Neuronal stem cell (in vitro differentiated cells): ENCODE results near the gene CLUH.

ENCODE experiments used
- DNase-seq: peaks from one replicate; pipeline ENCODE4 v3.0.0-alpha.2; 2013; ENCODE audit warnings: low spot score
- H2AFZ ChIP-seq: one replicate; pipeline ENCODE4 v1.6.1; 2013; ENCODE audit warnings: mild to moderate bottlenecking, low read length, inconsistent platforms
- H2AK5ac ChIP-seq: 2 replicates; pipeline ENCODE4 v1.6.1; 2013; ENCODE audit warnings: low read depth, mild to moderate bottlenecking, inconsistent platforms, low read length, moderate library complexity, mixed read lengths
- H2BK120ac ChIP-seq: 2 replicates; pipeline ENCODE4 v1.6.1; 2013; ENCODE audit warnings: low read depth, mild to moderate bottlenecking, inconsistent platforms, low read length, moderate library complexity, mixed read lengths
- H2BK12ac ChIP-seq: one replicate; pipeline ENCODE4 v1.6.1; 2013; ENCODE audit warnings: low read length, inconsistent platforms
- H2BK15ac ChIP-seq: 2 replicates; pipeline ENCODE4 v1.6.1; 2013; ENCODE audit warnings: mild to moderate bottlenecking, low read length, inconsistent platforms, mixed read lengths
- H2BK5ac ChIP-seq: one replicate; pipeline ENCODE4 v1.6.1; 2013; ENCODE audit warnings: inconsistent platforms, mild to moderate bottlenecking, low read length, moderate library complexity
- H3K14ac ChIP-seq: one replicate; pipeline ENCODE4 v1.6.1; 2013; ENCODE audit warnings: low read length, inconsistent platforms
- H3K18ac ChIP-seq: 2 replicates; pipeline ENCODE4 v1.6.1; 2013; ENCODE audit warnings: low read length, inconsistent platforms
- H3K23ac ChIP-seq: 2 replicates; pipeline ENCODE4 v1.6.1; 2013; ENCODE audit warnings: low read depth, mild to moderate bottlenecking, mixed read lengths, low read length, inconsistent platforms; ENCODE audit not compliant: poor library complexity
- H3K27ac ChIP-seq: replicated peaks from 3 replicates; pipeline ENCODE4 v1.5.1; 2013; ENCODE audit warnings: low read length, inconsistent platforms
- H3K27me3 ChIP-seq, 3 experiments: 2 replicates each; pipeline ENCODE4 v1.6.1; 2013; ENCODE audit warnings: low read length in 3 of 3, mild to moderate bottlenecking in 2 of 3, inconsistent platforms in 1 of 3, low read depth in 1 of 3, mixed read lengths in 1 of 3, moderate library complexity in 1 of 3; ENCODE audit not compliant: control insufficient read depth in 3 of 3, insufficient read depth in 3 of 3
- H3K36me3 ChIP-seq, 2 donors: replicated peaks in 1 of 2; 2 replicates each; pipeline ENCODE4 v1.6.1; 2013; ENCODE audit warnings: low read length in 2 of 2; ENCODE audit not compliant: control insufficient read depth in 2 of 2, insufficient read depth in 2 of 2
- H3K4ac ChIP-seq: 2 replicates; pipeline ENCODE4 v1.6.1; 2013; ENCODE audit warnings: inconsistent platforms, mild to moderate bottlenecking, low read length, moderate library complexity
- H3K4me1 ChIP-seq, 2 donors: 1 replicate in 1 of 2; 2 replicates in 1 of 2; pipeline ENCODE4 v1.6.1; 2013; ENCODE audit warnings: low read length in 2 of 2, low read depth in 1 of 2; ENCODE audit not compliant: control insufficient read depth in 2 of 2, insufficient read depth in 1 of 2
- H3K4me2 ChIP-seq: one replicate; pipeline ENCODE4 v1.6.1; 2013; ENCODE audit warnings: mild to moderate bottlenecking, low read length, inconsistent platforms; ENCODE audit not compliant: insufficient read depth, poor library complexity, severe bottlenecking
- H3K4me3 ChIP-seq, 2 donors: 2 replicates each; pipeline ENCODE4 v1.5.1; 2013; ENCODE audit warnings: low read length in 2 of 2, mild to moderate bottlenecking in 2 of 2, inconsistent platforms in 1 of 2, moderate library complexity in 1 of 2
- H3K79me1 ChIP-seq: one replicate; pipeline ENCODE4 v1.6.1; 2013; ENCODE audit warnings: low read depth, mild to moderate bottlenecking, inconsistent platforms, low read length, moderate library complexity
- H3K9ac ChIP-seq: one replicate; pipeline ENCODE4 v1.6.1; 2013; ENCODE audit warnings: mild to moderate bottlenecking, low read depth, low read length, inconsistent platforms; ENCODE audit not compliant: poor library complexity
- H3K9me3 ChIP-seq, 2 donors: replicated peaks in 1 of 2; 2 replicates each; pipeline versions ENCODE3 to v1.6.1; 2013; ENCODE audit warnings: low read length in 2 of 2, mild to moderate bottlenecking in 2 of 2, inconsistent platforms in 1 of 2, low read depth in 1 of 2, mixed read lengths in 1 of 2, moderate library complexity in 1 of 2; ENCODE audit not compliant: control insufficient read depth in 2 of 2, insufficient read depth in 1 of 2
- H4K8ac ChIP-seq: one replicate; pipeline ENCODE4 v1.6.1; 2013; ENCODE audit warnings: low read depth, mild to moderate bottlenecking, inconsistent platforms, low read length, moderate library complexity
- H4K91ac ChIP-seq: one replicate; pipeline ENCODE4 v1.6.1; 2013; ENCODE audit warnings: low read length, low read depth, mild to moderate bottlenecking, inconsistent platforms; ENCODE audit not compliant: poor library complexity
- WGBS, 2 donors: extraction: QIAGEN DNeasy Blood & Tissue Kit; methylation state at CpG; one replicate each; pipeline ENCODE4 v1.1.7; 2013; ENCODE audit warnings: missing lambda C conversion rate in 2 of 2, mixed read lengths in 1 of 2; ENCODE audit not compliant: insufficient read length in 2 of 2, insufficient replicate concordance in 1 of 2; ENCODE audit errors: extremely low coverage in 2 of 2; 5-methylcytosine and 5-hydroxymethylcytosine counted together

CLUH gene

DNA sequence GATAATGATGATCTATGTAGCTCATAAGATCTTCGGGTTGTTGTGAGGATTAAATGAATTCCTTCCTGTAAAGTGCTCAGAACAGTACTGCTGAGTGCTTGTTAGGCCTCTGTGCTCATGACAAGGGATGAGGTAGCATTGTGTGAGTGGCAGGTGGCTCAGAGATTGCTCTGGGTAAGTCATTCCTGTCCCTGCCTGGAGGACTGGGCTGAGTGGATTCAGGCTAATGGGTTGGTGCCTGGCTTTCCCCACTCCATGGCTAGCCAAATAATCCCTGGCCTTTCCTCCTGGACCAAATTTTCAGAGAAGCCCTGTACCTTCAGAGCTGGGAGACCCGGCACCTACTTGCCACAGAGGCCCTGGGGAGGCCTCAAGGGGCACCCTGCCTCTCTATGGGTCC lies 39.2 kb upstream of the CLUH start:
- H4K8ac ChIP-seq, result no peak overlapping the region
- no peak for DNase-seq
- H2BK12ac ChIP-seq, result no peak overlapping the region
- no peak overlapping the region for H3K4me2 ChIP-seq
- H3K4me1 ChIP-seq, result no peaks in the 10 kb centered on the region
- no peak overlapping the region for H2BK15ac ChIP-seq
- H3K9me3 ChIP-seq, result peaks cover 0 to 2% of the 10 kb centered on the region in 2 donors
- H2BK120ac ChIP-seq, result no peak overlapping the region
- no peak overlapping the region for H2AK5ac ChIP-seq
- no peak overlapping the region for H2AFZ ChIP-seq
- H4K91ac ChIP-seq, result no peak overlapping the region
- H3K9ac ChIP-seq, result no peak overlapping the region
- no CpG with 5 or more reads among the region's 2 CpGs for WGBS, 2 donors
- no peak overlapping the region for H3K4ac ChIP-seq
- no peak overlapping the region for H3K23ac ChIP-seq
- H2BK5ac ChIP-seq, result no peak overlapping the region
- H3K27me3 ChIP-seq, result peaks cover 0 to 76% (median 34%) of the 10 kb centered on the region in 3 experiments
- no peak overlapping the region for H3K14ac ChIP-seq
- no peak overlapping the region for H3K27ac ChIP-seq
- no peak overlapping the region for H3K18ac ChIP-seq
- H3K4me3 ChIP-seq, result no peak overlapping the region
- H3K36me3 ChIP-seq, result no peaks in the 10 kb centered on the region
- no peaks in the 10 kb centered on the region for H3K79me1 ChIP-seq

DNA sequence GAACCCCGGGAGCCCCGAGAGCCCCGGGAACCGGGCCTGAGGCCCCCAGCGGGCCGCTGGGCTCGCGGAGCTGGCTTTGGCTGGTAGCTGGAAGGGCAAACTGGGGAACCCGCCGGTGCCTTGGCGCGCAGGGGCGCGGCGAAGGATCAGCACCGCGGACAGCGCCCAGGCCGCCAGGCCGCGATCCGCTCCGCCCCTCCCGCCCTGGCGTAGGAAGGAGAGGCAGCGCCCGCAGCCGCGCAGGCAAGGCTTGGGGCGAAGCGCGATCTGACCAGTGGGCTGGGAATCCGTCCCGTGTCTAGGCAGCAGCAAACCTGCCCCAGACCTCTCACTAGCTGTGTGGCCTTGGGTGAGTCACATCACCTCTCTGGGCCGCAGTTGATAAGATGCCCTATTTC lies 38.2 kb upstream of the CLUH start:
- Histone ChIP-seq H3K4ac (no peak overlapping the region), H3K4me2 (peak overlapping the region; percentile 24), H3K79me1 (no peaks in the 10 kb centered on the region), H2BK12ac (no peak overlapping the region), H3K9me3 (peaks cover 0 to 2% of the 10 kb centered on the region in 2 donors), H3K27me3 (peaks cover 0 to 78% (median 30%) of the 10 kb centered on the region in 3 experiments), H4K8ac (no peak overlapping the region), H2AFZ (no peak overlapping the region), H3K14ac (no peak overlapping the region), H3K27ac (no peak overlapping the region), H3K4me1 (no peaks in the 10 kb centered on the region), H2BK5ac (no peak overlapping the region), H4K91ac (no peak overlapping the region), H3K9ac (no peak overlapping the region), H2BK120ac (no peak overlapping the region), H2BK15ac (no peak overlapping the region), H3K36me3 (no peaks in the 10 kb centered on the region), H3K4me3 (peak overlapping the region in 1 of 2 donors; percentile 7), H2AK5ac (no peak overlapping the region), H3K23ac (no peak overlapping the region), H3K18ac (no peak overlapping the region)
- DNase-seq, result peak; percentile 85
- no CpG with 5 or more reads among the region's 35 CpGs for WGBS, 2 donors

DNA sequence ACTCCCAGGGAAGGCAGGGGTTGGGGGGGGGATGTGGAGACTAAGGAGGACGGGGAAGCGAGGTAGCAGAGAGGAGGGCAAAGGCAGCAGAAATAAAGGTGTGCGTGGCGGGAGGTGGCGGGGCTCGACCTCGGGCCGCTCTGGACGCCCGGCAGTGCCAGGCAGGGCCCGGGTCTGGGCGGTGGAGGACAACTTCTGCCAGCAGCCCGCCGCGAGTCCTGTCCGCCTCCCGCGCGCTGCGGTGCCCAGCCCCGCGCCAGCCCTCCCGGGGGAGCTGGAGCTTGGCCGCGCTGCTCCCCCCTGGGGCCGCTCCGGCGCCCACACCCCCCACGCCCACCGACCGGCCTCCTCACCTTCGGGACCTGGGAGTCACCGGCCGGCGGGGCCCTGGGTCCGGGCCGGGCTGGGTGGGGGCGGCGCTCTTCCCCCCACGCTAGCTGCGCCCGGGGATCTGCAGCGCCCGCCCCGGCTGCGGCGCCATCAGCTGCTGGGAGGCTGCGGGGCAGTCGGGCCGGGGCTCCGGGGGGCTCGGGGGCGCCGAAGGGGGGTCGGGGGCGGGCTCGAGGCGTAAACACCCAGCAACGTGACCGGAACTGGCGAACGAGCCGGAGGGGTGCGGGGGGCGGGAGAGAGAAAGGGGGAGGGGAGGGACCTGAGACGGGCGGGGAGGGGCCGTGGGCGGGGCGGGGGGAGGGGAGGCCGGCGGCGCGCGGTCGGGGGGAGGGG lies 37.7 kb upstream of the CLUH start, which contains the start of gene CCDC92B:
TSS of gene CCDC92B (minus strand) at position 595 of the 726 bp plus-strand sequence. CDS start 14,507 bp downstream, outside the sequence.
- Histone ChIP-seq H2BK15ac (no peak within 1 kb of the TSS), H4K8ac (no peak within 1 kb of the TSS), H2BK5ac (no peak within 1 kb of the TSS), H2AFZ (peak within 1 kb of the TSS; percentile 64), H2AK5ac (no peak within 1 kb of the TSS), H3K23ac (no peak within 1 kb of the TSS), H3K27ac (no peak within 1 kb of the TSS), H3K79me1 (no peaks in the 10 kb centered on the region), H3K27me3 (peaks cover 0 to 76% (median 29%) of the 10 kb centered on the region in 3 experiments), H3K4ac (no peak within 1 kb of the TSS), H4K91ac (no peak within 1 kb of the TSS), H3K9ac (no peak within 1 kb of the TSS), H3K18ac (no peak within 1 kb of the TSS), H3K14ac (no peak within 1 kb of the TSS), H2BK120ac (peak within 1 kb of the TSS; percentile 26), H3K9me3 (peaks cover 0 to 2% of the 10 kb centered on the region in 2 donors), H3K4me1 (no peaks in the 10 kb centered on the region), H3K36me3 (no peaks in the 10 kb centered on the region), H2BK12ac (no peak within 1 kb of the TSS), H3K4me3 (peak within 1 kb of the TSS; percentile 7 to 73), H3K4me2 (peak within 1 kb of the TSS; percentile 61)
- peak; percentile 15 for DNase-seq
- no CpG with 5 or more reads among the region's 76 CpGs for WGBS, 2 donors

DNA sequence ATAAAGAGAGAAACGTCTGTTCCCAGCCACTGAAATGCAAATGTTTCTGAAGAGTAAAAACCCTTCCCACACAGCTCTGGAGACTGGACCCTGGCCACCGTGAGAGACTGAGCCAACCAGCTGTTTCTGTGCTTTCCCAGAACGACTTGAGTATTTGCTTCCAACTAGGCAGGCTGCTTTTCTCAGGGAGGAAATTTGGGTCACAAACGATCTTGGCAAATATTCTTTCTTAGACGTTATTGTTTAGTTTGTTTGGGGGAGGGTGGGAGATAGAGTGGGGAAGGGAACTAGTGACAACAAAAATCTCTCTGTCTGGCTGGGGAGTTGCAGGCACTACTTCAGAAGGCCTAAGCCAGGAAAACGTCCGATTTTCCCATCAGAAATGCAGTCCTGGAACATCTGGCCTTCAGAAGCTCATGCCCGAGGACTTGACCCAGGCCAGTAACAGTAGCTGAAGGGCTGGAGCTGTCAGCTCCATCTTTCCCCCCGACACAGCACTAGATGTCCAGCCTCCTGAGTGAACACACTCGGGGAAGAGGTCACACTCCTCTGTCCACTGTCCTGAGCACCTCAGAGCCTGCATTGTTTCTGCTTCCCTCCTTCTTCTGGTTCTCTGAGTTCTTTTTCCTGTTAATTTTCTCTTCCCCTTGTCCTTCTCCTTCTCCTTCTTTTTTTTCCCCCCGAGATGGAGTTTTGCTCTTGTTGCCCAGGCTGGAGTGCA lies 33.9 kb upstream of the CLUH start:
- no peak overlapping the region for H4K91ac ChIP-seq
- no peak overlapping the region for H2BK5ac ChIP-seq

More for the DNA sequence above, 33.9 kb upstream of the CLUH start:
- Histone ChIP-seq H3K23ac (no peak overlapping the region), H3K4me2 (no peak overlapping the region), H2BK120ac (no peak overlapping the region), H3K4me1 (no peaks in the 10 kb centered on the region), H3K9me3 (peaks cover 0 to 2% of the 10 kb centered on the region in 2 donors), H2AFZ (no peak overlapping the region), H3K14ac (no peak overlapping the region), H2BK15ac (no peak overlapping the region), H3K18ac (no peak overlapping the region), H4K8ac (no peak overlapping the region), H3K4ac (no peak overlapping the region), H3K9ac (no peak overlapping the region), H2AK5ac (no peak overlapping the region), H3K27me3 (peaks cover 0 to 58% (median 16%) of the 10 kb centered on the region in 3 experiments), H3K4me3 (no peak overlapping the region), H3K27ac (no peak overlapping the region), H2BK12ac (no peak overlapping the region), H3K79me1 (no peaks in the 10 kb centered on the region), H3K36me3 (no peaks in the 10 kb centered on the region)
- no peak for DNase-seq
- no CpG with 5 or more reads among the region's 11 CpGs for WGBS, 2 donors
